Measurements from ENCODE around the gene C1orf35. TPM values are rescaled to one million over a fixed set of nuclear protein-coding genes. Genes with fewer than 3 reads are reported as not detected.

C1orf35 gene
- total RNA-seq, result 4.3 TPM
- 25.7 TPM for polyA plus RNA-seq

GRCh38 chr1:228102791-228103620 is at the start of gene C1orf35:
Gene C1orf35, minus strand, starts transcription at chr1:228103325. Its CDS starts 98 bp downstream, at chr1:228103227.
- Histone ChIP-seq H3K36me3 (ENCODE audit: insufficient read depth) (no peaks in the 10 kb centered on the region), H3K4me3 (ENCODE audit: low read depth, low read length) (peak within 1 kb of the TSS; percentile 86), H3K4me1 (ENCODE audit: insufficient read depth) (no peaks in the 10 kb centered on the region), H3K27ac (ENCODE audit: low read depth) (peak within 1 kb of the TSS; percentile 87)
- under 1% methylated on average over 104 of the region's 104 CpGs for WGBS
- peak; percentile 85 for DNase-seq (ENCODE audit: extremely low spot score)

DNA sequence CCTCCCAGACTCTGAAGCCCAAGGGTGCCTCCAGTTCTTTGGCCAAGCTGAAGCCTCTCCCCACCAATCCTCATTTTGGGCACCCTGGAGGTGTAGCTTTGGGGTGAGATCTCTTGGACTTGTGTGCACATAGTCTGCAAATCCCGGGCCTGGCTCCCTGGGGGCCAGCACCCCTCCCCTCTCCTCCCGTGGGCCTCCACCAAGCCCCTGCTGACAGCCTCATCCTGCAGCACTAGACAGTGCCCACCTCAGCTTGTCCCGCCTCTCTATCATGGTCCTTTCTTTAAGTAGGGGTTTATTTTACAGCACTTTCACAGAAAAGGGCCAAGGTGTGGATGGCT is 49.8 kb upstream of the C1orf35 start:
- H3K36me3 ChIP-seq (ENCODE audit: insufficient read depth), result no peaks in the 10 kb centered on the region
- WGBS, result 61% methylated on average over 3 of the region's 3 CpGs
- no peaks in the 10 kb centered on the region for H3K4me1 ChIP-seq (ENCODE audit: insufficient read depth)
- H3K4me3 ChIP-seq (ENCODE audit: low read depth, low read length), result no peak overlapping the region
- H3K27ac ChIP-seq (ENCODE audit: low read depth), result no peak overlapping the region
- DNase-seq (ENCODE audit: extremely low spot score), result no peak

- H3K27ac ChIP-seq (ENCODE audit: low read depth), result no peak overlapping the region
- 90% methylated on average over 19 of the region's 19 CpGs for WGBS
- H3K4me3 ChIP-seq (ENCODE audit: low read depth, low read length), result no peak overlapping the region
- H3K4me1 ChIP-seq (ENCODE audit: insufficient read depth), result no peaks in the 10 kb centered on the region
- no peak for DNase-seq (ENCODE audit: extremely low spot score)
- H3K36me3 ChIP-seq (ENCODE audit: insufficient read depth), result no peaks in the 10 kb centered on the region
Measured at GRCh38 chr1:228152097-228152917, 49.2 kb upstream of the C1orf35 start.

GRCh38 chr1:228151180-228151925 is 48.2 kb upstream of the C1orf35 start:
- 55% methylated on average over 12 of the region's 12 CpGs for WGBS
- H3K4me3 ChIP-seq (ENCODE audit: low read depth, low read length), result no peak overlapping the region
- no peaks in the 10 kb centered on the region for H3K4me1 ChIP-seq (ENCODE audit: insufficient read depth)
- H3K36me3 ChIP-seq (ENCODE audit: insufficient read depth), result no peaks in the 10 kb centered on the region
- H3K27ac ChIP-seq (ENCODE audit: low read depth), result peak overlapping the region; percentile 77
- no peak for DNase-seq (ENCODE audit: extremely low spot score)

GRCh38 chr1:228150461-228151179 is 47.5 kb upstream of the C1orf35 start:
- whole genome bisulfite sequencing, result 16% methylated on average over 17 of the region's 17 CpGs
- Histone ChIP-seq H3K36me3 (ENCODE audit: insufficient read depth) (no peaks in the 10 kb centered on the region), H3K4me3 (ENCODE audit: low read depth, low read length) (no peak overlapping the region), H3K27ac (ENCODE audit: low read depth) (peak overlapping the region; percentile 77), H3K4me1 (ENCODE audit: insufficient read depth) (no peaks in the 10 kb centered on the region)
- peak; percentile 63 for DNase-seq (ENCODE audit: extremely low spot score)

GRCh38 chr1:228150120-228150460 is 47.0 kb upstream of the C1orf35 start:
- H3K36me3 ChIP-seq (ENCODE audit: insufficient read depth), result no peaks in the 10 kb centered on the region
- 33% methylated on average over 7 of the region's 7 CpGs for WGBS
- no peaks in the 10 kb centered on the region for H3K4me1 ChIP-seq (ENCODE audit: insufficient read depth)
- peak overlapping the region; percentile 26 for H3K4me3 ChIP-seq (ENCODE audit: low read depth, low read length)
- DNase-seq (ENCODE audit: extremely low spot score), result no peak
- peak overlapping the region; percentile 77 for H3K27ac ChIP-seq (ENCODE audit: low read depth)

GRCh38 chr1:228149406-228150119 is 46.4 kb upstream of the C1orf35 start, which contains the start of gene GJC2:
Gene GJC2, plus strand, starts transcription at chr1:228149930. Its CDS starts 7,829 bp downstream, at chr1:228157759.
- Histone ChIP-seq H3K27ac (ENCODE audit: low read depth) (peak within 1 kb of the TSS; percentile 77), H3K4me1 (ENCODE audit: insufficient read depth) (no peaks in the 10 kb centered on the region), H3K36me3 (ENCODE audit: insufficient read depth) (no peaks in the 10 kb centered on the region), H3K4me3 (ENCODE audit: low read depth, low read length) (peak within 1 kb of the TSS; percentile 26)
- whole genome bisulfite sequencing, result 10% methylated on average over 17 of the region's 17 CpGs
- DNase-seq (ENCODE audit: extremely low spot score), result no peak

- no peak for DNase-seq (ENCODE audit: extremely low spot score)
- 56% methylated on average over 8 of the region's 8 CpGs for WGBS
- peak overlapping the region; percentile 51 for H3K27ac ChIP-seq (ENCODE audit: low read depth)
- H3K4me3 ChIP-seq (ENCODE audit: low read depth, low read length), result no peak overlapping the region
- H3K36me3 ChIP-seq (ENCODE audit: insufficient read depth), result no peaks in the 10 kb centered on the region
- no peaks in the 10 kb centered on the region for H3K4me1 ChIP-seq (ENCODE audit: insufficient read depth)
Measured at GRCh38 chr1:228148935-228149405, 45.8 kb upstream of the C1orf35 start.

DNA sequence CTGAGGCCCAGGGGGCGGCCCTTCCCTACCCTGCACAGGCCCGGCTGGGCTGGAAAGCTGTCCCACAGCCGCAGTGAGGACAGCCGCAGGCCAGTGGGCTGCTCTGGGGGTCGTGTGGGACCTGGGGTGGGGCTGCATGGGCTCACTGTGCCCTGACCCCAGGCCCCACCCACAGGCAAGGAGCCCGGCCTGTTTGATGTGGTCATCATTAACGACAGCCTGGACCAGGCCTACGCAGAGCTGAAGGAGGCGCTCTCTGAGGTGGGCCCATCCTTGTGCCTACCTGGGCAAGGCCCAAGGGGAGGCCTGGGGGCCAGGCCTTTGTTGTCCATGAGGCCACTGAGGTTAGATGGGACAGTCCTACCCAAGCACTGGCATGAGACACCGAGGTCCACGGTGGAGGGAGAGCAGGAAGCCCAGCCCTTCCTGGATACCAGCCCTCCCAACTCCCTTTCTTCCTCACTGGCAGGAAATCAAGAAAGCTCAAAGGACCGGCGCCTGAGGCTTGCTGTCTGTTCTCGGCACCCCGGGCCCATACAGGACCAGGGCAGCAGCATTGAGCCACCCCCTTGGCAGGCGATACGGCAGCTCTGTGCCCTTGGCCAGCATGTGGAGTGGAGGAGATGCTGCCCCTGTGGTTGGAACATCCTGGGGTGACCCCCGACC is 45.2 kb upstream of the C1orf35 start:
- 55% methylated on average over 18 of the region's 18 CpGs for WGBS
- Histone ChIP-seq H3K36me3 (ENCODE audit: insufficient read depth) (no peaks in the 10 kb centered on the region), H3K4me1 (ENCODE audit: insufficient read depth) (no peaks in the 10 kb centered on the region), H3K4me3 (ENCODE audit: low read depth, low read length) (no peak overlapping the region), H3K27ac (ENCODE audit: low read depth) (no peak overlapping the region)
- no peak for DNase-seq (ENCODE audit: extremely low spot score)

GRCh38 chr1:228147768-228148167 is 44.6 kb upstream of the C1orf35 start:
- Histone ChIP-seq H3K36me3 (ENCODE audit: insufficient read depth) (no peaks in the 10 kb centered on the region), H3K4me1 (ENCODE audit: insufficient read depth) (no peaks in the 10 kb centered on the region), H3K27ac (ENCODE audit: low read depth) (no peak overlapping the region), H3K4me3 (ENCODE audit: low read depth, low read length) (no peak overlapping the region)
- 86% methylated on average over 4 of the region's 4 CpGs for WGBS
- no peak for DNase-seq (ENCODE audit: extremely low spot score)

GRCh38 chr1:228147151-228147693 is 44.1 kb upstream of the C1orf35 start:
- Histone ChIP-seq H3K4me3 (ENCODE audit: low read depth, low read length) (no peak overlapping the region), H3K4me1 (ENCODE audit: insufficient read depth) (no peaks in the 10 kb centered on the region), H3K27ac (ENCODE audit: low read depth) (no peak overlapping the region), H3K36me3 (ENCODE audit: insufficient read depth) (no peaks in the 10 kb centered on the region)
- DNase-seq (ENCODE audit: extremely low spot score), result no peak
- 91% methylated on average over 20 of the region's 20 CpGs for WGBS

Measured in urinary bladder (tissue), 4 donors.